ENCODE data around the gene CEP89.
"Not testable (repeated sequence)": the region's sequence is repeated elsewhere in the genome, so short reads cannot be mapped to it uniquely, and the experiment has no call there.

The CEP89 gene

GRCh38 chr19:32868206-32868950 is 103.4 kb downstream of the CEP89 start:
- no peak for DNase-seq

GRCh38 chr19:32867436-32867835 is 104.3 kb downstream of the CEP89 start:
- DNase-seq = not testable (repeated sequence)

- DNase-seq = peak; percentile 38
Measured at GRCh38 chr19:32866564-32867265, 105.0 kb downstream of the CEP89 start.

GRCh38 chr19:32866061-32866460 is 105.7 kb downstream of the CEP89 start:
- no peak for DNase-seq

GRCh38 chr19:32865326-32865725 is 106.4 kb downstream of the CEP89 start:
- DNase-seq = peak; percentile 49

GRCh38 chr19:32864318-32865007 is 107.3 kb downstream of the CEP89 start:
- no peak for DNase-seq

GRCh38 chr19:32863841-32864240 is 107.9 kb downstream of the CEP89 start:
- DNase-seq = no peak

GRCh38 chr19:32863301-32863700 is 108.5 kb downstream of the CEP89 start:
- DNase-seq = no peak

GRCh38 chr19:32862741-32863140 is 109.0 kb downstream of the CEP89 start:
- no peak for DNase-seq

- DNase-seq = no peak
Measured at GRCh38 chr19:32862173-32862572, 109.6 kb downstream of the CEP89 start.

GRCh38 chr19:32861596-32861995 is 110.2 kb downstream of the CEP89 start:
- no peak for DNase-seq

- no peak for DNase-seq
Measured at GRCh38 chr19:32859591-32859990, 112.2 kb downstream of the CEP89 start.

- DNase-seq = no peak
Measured at GRCh38 chr19:32858559-32858958, 113.2 kb downstream of the CEP89 start.

GRCh38 chr19:32858155-32858554 is 113.6 kb downstream of the CEP89 start:
- DNase-seq = no peak

GRCh38 chr19:32857584-32857983 is 114.2 kb downstream of the CEP89 start:
- no peak for DNase-seq

- not testable (repeated sequence) for DNase-seq
Measured at GRCh38 chr19:32856818-32857217, 114.9 kb downstream of the CEP89 start.

- DNase-seq = no peak
Measured at GRCh38 chr19:32852216-32852615, 119.5 kb downstream of the CEP89 start.

GRCh38 chr19:32848035-32848434 is 123.7 kb downstream of the CEP89 start:
- DNase-seq = not testable (repeated sequence)

GRCh38 chr19:32843716-32844245 is 128.0 kb downstream of the CEP89 start:
- DNase-seq = no peak

- DNase-seq = no peak
Measured at GRCh38 chr19:32842061-32842460, 129.7 kb downstream of the CEP89 start.

- no peak for DNase-seq
Measured at GRCh38 chr19:32837531-32837930, 134.2 kb downstream of the CEP89 start.

GRCh38 chr19:32833388-32833787 is 138.4 kb downstream of the CEP89 start:
- DNase-seq = not testable (repeated sequence)

GRCh38 chr19:32832825-32833224 is 138.9 kb downstream of the CEP89 start:
- not testable (repeated sequence) for DNase-seq

- not testable (repeated sequence) for DNase-seq
Measured at GRCh38 chr19:32832094-32832493, 139.7 kb downstream of the CEP89 start.
